Sigmoid colon (tissue), 7 donors: ENCODE results near the gene NEO1. TPM values are rescaled to one million over a fixed set of nuclear protein-coding genes. Genes with fewer than 3 reads are reported as not detected.

ENCODE experiments used
- DNase-seq: peaks from one replicate; pipeline ENCODE4 v3.0.0-alpha.2; 2019
- H3K27ac ChIP-seq, 4 donors: fragments of 200-600 bp; sonication (generic); one replicate each; pipeline ENCODE4 v1.5.1; 2016 to 2019; ENCODE audit warnings: mild to moderate bottlenecking in 1 of 4
- H3K27me3 ChIP-seq, 3 donors: fragments of 200-600 bp; sonication (generic); one replicate each; pipeline ENCODE4 v1.5.1; 2019; ENCODE audit warnings: mild to moderate bottlenecking in 1 of 3
- H3K36me3 ChIP-seq, 4 donors: fragments of 200-600 bp; sonication (generic); one replicate each; pipeline ENCODE4 v1.5.1; 2016 to 2019
- H3K4me1 ChIP-seq, 4 donors: fragments of 200-600 bp; sonication (generic); one replicate each; pipeline ENCODE4 v1.5.1; 2017 to 2019
- H3K4me3 ChIP-seq, 4 donors: fragments of 200-600 bp; sonication (generic); one replicate each; pipeline ENCODE4 v1.5.1; 2017 to 2019; ENCODE audit warnings: mild to moderate bottlenecking in 2 of 4, moderate library complexity in 1 of 4
- H3K9me3 ChIP-seq, 4 donors: fragments of 200-600 bp in 3 of 4; sonication (generic) in 3 of 4; one replicate each; pipeline versions ENCODE4 v1.5.1 to v1.6.1; 2013 to 2019
- CTCF ChIP-seq, 4 experiments: fragments of 450-650 bp in 3 of 4; fragments of 200-600 bp in 1 of 4; IDR thresholded peaks; one replicate each; pipeline ENCODE4 v1.5.1; 2016 to 2019; ENCODE audit warnings: antibody characterized with exemption in 4 of 4, mild to moderate bottlenecking in 3 of 4, moderate library complexity in 2 of 4
- EP300 ChIP-seq, 4 donors: sonication (generic); formaldehyde crosslinking; IDR thresholded peaks; one replicate each; pipeline ENCODE4 v1.6.1; 2017; ENCODE audit warnings: antibody characterized with exemption in 4 of 4
- POLR2A ChIP-seq, 2 donors: fragments of 450-650 bp; IDR thresholded peaks; one replicate each; pipeline ENCODE4 v1.6.1; 2016; ENCODE audit warnings: antibody characterized with exemption in 2 of 2, mild to moderate bottlenecking in 2 of 2, moderate library complexity in 2 of 2
- POLR2AphosphoS5 ChIP-seq, 4 donors: sonication (generic); formaldehyde crosslinking; IDR thresholded peaks; one replicate each; pipeline ENCODE4 v1.6.1; 2017; ENCODE audit warnings: antibody characterized with exemption in 4 of 4
- WGBS, 2 donors: extraction: QIAGEN DNeasy Blood & Tissue Kit; methylation state at CpG; one replicate each; pipeline ENCODE4 v1.1.7; 2013; 5-methylcytosine and 5-hydroxymethylcytosine counted together
- intact Hi-C: fragments of 100-400 bp; cut with DNase I; formaldehyde crosslinking; loops from one replicate; pipeline ENCODE4 v1.15.1; 2023
- polyA plus RNA-seq, 3 donors: library from polyadenylated mRNA; stranded (reverse); fragments of 200-250 nt; gene quantifications; one replicate each; pipeline ENCODE4 v1.2.3, GENCODE V29; 2013
- total RNA-seq, 4 donors: library from RNA; depleted of rRNA; stranded (reverse); fragments of >200 nt; gene quantifications; one replicate each; pipeline ENCODE4 v1.1.0, GENCODE V29; 2016
- donor health status: healthy with polysubstance abuse.
- donor health status: Bipolar disorder and iron deficiency.
- donor health status: healthy.

Gene NEO1
- total and polyA plus RNA-seq, 7 donors, result 9.0 to 56.5 (median 26.8) TPM

DNA sequence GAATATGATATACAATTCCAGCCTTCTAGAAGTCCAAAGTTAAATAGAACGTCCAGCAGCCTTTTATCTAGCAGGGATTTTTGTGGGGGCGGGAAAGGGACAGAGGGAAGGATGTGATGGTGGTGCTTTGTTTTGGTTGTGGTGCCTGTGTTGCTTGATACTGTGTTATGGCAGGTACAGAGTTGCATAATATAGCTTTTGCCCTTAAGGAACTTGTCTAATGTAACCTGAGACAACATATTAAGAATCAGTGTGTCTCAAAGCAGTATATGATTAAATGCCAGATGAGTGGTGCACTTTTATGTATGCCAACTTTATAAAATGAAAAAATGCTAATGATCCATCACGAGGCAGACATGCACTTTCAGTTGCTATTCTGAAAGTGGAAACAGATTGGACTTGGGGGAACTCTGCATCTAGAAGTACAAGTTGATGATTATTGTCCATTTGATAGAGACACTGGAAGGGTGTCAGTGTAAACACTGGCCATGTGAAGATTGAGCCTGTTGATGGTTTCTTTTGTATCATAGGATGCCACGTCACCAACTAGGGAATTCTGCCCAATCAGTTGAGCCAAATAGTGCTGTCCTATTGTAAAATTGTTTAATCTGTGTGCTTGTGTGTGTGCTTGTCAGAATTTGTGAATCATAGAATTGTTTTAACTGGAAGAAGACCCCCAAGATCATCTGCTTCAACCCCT lies 23.0 kb downstream of the NEO1 start:
- no peak for DNase-seq
- Histone ChIP-seq H3K9me3 (no peaks in the 10 kb centered on the region), H3K27me3 (no peaks in the 10 kb centered on the region), H3K27ac (peak overlapping the region in 1 of 4 donors; percentile 4), H3K4me1 (peaks cover 0 to 65% (median 32%) of the 10 kb centered on the region in 4 donors), H3K4me3 (no peak overlapping the region), H3K36me3 (no peaks in the 10 kb centered on the region)
- TF ChIP-seq POLR2A (IDR thresholded peaks at IDR 0.05), result no peak
- no peak for TF ChIP-seq CTCF (IDR thresholded peaks at IDR 0.05)
- TF ChIP-seq POLR2AphosphoS5 (IDR thresholded peaks at IDR 0.05), result no peak
- TF ChIP-seq EP300 (IDR thresholded peaks at IDR 0.05), result no peak
- 51 to 57% methylated on average over 4 of the region's 4 CpGs for WGBS, 2 donors
- intact Hi-C loops, result no loop called here

DNA sequence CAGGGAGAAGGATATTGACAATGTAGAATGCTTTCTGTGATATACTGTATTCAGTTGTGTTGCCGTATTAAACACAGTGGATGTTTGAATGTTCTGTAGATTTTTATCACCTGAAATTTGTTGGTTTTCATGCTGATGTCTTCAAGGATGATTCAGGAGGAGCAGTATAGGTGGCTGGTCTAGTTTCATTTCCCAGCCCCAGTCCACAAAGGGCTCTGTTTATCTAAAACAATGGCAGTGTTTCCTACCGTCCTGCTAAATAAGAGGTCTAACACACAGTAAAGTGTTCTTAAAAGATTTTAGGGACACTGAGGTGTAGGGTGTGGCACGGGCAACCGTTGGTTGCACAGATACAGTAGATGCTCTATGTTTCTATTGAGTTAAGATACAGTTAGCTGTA lies 26.0 kb downstream of the NEO1 start:
- Histone ChIP-seq H3K9me3 (no peaks in the 10 kb centered on the region), H3K4me1 (peaks cover 0 to 56% (median 36%) of the 10 kb centered on the region in 4 donors), H3K36me3 (no peaks in the 10 kb centered on the region), H3K4me3 (no peak overlapping the region), H3K27me3 (no peaks in the 10 kb centered on the region), H3K27ac (peak overlapping the region in 2 of 4 donors; percentile 27 to 36)
- intact Hi-C loops, result no loop called here
- TF ChIP-seq EP300 (IDR thresholded peaks at IDR 0.05) (no peak), POLR2AphosphoS5 (IDR thresholded peaks at IDR 0.05) (no peak), POLR2A (IDR thresholded peaks at IDR 0.05) (no peak), CTCF (IDR thresholded peaks at IDR 0.05) (no peak)
- no peak for DNase-seq
- WGBS, 2 donors, result 31 to 51% methylated on average over 4 of the region's 4 CpGs

DNA sequence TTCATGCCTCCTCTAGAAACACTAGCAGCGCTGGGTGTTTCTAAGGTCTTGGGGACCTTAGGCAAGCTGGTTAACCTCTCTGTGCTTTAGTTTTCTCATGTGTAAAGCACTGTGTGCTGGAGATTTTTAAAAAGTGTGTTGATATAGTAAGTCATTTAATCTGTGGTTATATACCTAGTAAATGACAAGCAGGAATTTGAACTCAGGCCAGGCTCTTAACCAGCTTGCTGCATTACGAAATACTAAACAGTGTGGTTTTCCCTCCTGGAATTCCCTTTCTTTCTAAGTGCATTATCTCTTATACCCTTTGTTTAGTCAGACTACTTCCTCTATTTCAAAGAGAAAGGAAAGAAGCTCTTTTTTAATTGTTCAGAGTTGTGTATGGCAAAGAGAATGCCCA lies 26.5 kb downstream of the NEO1 start:
- Histone ChIP-seq H3K27ac (peak overlapping the region in 2 of 4 donors; percentile 27 to 36), H3K36me3 (no peaks in the 10 kb centered on the region), H3K9me3 (no peaks in the 10 kb centered on the region), H3K27me3 (no peaks in the 10 kb centered on the region), H3K4me3 (no peak overlapping the region), H3K4me1 (peaks cover 0 to 56% (median 36%) of the 10 kb centered on the region in 4 donors)
- intact Hi-C loops, result no loop called here
- WGBS, 2 donors, result 29 to 46% methylated on average over 2 of the region's 2 CpGs
- no peak for TF ChIP-seq EP300 (IDR thresholded peaks at IDR 0.05)
- TF ChIP-seq POLR2AphosphoS5 (IDR thresholded peaks at IDR 0.05), result peak in 2 of 4 donors; percentile 15 to 66
- no peak for DNase-seq

DNA sequence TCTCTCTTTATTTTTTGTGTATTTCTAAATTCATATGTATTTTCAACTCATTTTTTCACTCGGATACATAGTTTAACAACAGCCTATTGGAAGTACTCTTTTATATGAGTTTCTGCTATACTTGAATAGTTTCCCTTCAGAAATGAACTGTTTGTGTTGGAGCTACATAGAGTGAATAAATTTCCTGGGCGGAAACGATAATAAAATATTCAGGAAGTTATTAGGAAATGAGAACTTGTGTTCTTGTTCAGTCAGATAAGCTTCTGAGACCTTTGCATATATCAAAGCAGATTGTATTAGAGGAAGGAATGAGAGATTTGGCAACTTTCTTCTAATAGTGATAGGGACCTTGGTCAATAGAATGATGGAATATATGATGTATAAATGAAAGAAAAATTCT lies 27.3 kb downstream of the NEO1 start:
- Histone ChIP-seq H3K4me1 (peaks cover 0 to 54% (median 30%) of the 10 kb centered on the region in 4 donors), H3K36me3 (no peaks in the 10 kb centered on the region), H3K27me3 (no peaks in the 10 kb centered on the region), H3K9me3 (no peaks in the 10 kb centered on the region), H3K27ac (no peak overlapping the region), H3K4me3 (no peak overlapping the region)
- 38 to 45% methylated on average over 3 of the region's 3 CpGs for WGBS, 2 donors
- TF ChIP-seq POLR2A (IDR thresholded peaks at IDR 0.05) (no peak), EP300 (IDR thresholded peaks at IDR 0.05) (no peak), CTCF (IDR thresholded peaks at IDR 0.05) (no peak), POLR2AphosphoS5 (IDR thresholded peaks at IDR 0.05) (no peak)
- intact Hi-C loops, result no loop called here
- DNase-seq, result no peak

- H3K36me3 ChIP-seq, result no peaks in the 10 kb centered on the region
- intact Hi-C loops, result loop anchor here (2.0 kb wide), 3 partner anchors 29 to 297 kb away; partner anchors contain the start of gene NEO1
- no peak for DNase-seq
- no peak overlapping the region for H3K4me3 ChIP-seq
- peaks cover 0 to 36% (median 22%) of the 10 kb centered on the region in 4 donors for H3K4me1 ChIP-seq
- WGBS, 2 donors, result 32 to 38% methylated on average over 3 of the region's 3 CpGs
- TF ChIP-seq CTCF (IDR thresholded peaks at IDR 0.05) (peak; percentile 45 to 64 (median 54)), EP300 (IDR thresholded peaks at IDR 0.05) (no peak)
- no peaks in the 10 kb centered on the region for H3K27me3 ChIP-seq
- H3K27ac ChIP-seq, result no peak overlapping the region
- no peaks in the 10 kb centered on the region for H3K9me3 ChIP-seq
Measured at GRCh38 chr15:73081321-73081958, 29.2 kb downstream of the NEO1 start.
